ENCODE measurements around the gene CTBS.

Gene CTBS

DNA sequence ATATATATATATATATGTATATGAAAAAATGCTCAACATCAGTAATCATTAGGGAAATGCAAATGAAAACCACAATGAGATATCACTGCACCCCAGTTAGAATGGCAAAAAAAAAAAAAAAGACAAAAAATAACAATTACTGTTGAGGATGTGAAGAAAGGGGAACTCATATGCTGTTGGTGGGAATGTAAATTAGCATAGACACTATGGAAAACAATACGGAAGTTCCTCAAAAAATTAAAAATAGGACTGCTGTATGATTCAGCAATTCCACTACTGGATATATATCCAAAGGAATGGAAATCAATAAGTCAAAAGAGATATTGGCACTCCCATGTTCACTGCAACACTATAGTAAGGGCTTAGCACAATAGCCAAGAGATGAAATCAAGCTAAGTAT lies 41.5 kb upstream of the CTBS start:
- ChIA-PET CTCF (no interaction called here), POLR2A (ENCODE audit: low non-redundant PET) (no interaction called here)
- H3K27ac ChIP-seq, result no peak overlapping the region
- no peak for DNase-seq (ENCODE audit: low spot score)
- TF ChIP-seq, protein P1, sequence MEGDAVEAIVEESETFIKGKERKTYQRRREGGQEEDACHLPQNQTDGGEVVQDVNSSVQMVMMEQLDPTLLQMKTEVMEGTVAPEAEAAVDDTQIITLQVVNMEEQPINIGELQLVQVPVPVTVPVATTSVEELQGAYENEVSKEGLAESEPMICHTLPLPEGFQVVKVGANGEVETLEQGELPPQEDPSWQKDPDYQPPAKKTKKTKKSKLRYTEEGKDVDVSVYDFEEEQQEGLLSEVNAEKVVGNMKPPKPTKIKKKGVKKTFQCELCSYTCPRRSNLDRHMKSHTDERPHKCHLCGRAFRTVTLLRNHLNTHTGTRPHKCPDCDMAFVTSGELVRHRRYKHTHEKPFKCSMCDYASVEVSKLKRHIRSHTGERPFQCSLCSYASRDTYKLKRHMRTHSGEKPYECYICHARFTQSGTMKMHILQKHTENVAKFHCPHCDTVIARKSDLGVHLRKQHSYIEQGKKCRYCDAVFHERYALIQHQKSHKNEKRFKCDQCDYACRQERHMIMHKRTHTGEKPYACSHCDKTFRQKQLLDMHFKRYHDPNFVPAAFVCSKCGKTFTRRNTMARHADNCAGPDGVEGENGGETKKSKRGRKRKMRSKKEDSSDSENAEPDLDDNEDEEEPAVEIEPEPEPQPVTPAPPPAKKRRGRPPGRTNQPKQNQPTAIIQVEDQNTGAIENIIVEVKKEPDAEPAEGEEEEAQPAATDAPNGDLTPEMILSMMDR (conservative IDR thresholded peaks at IDR 0.05; ENCODE audit: low read depth), result no peak

GRCh38 chr1:84613887-84614286 lies 39.6 kb upstream of the CTBS start:
- ChIA-PET POLR2A (ENCODE audit: low non-redundant PET) (no interaction called here), CTCF (interaction anchor here (0.6 kb wide), 1 partner anchor 649 kb away, joined by 3 read pairs; no protein-coding TSS in a partner anchor)
- H3K27ac ChIP-seq, result no peak overlapping the region
- TF ChIP-seq, protein P1 (conservative IDR thresholded peaks at IDR 0.05; ENCODE audit: low read depth), result no peak
- DNase-seq (ENCODE audit: low spot score), result no peak

DNA sequence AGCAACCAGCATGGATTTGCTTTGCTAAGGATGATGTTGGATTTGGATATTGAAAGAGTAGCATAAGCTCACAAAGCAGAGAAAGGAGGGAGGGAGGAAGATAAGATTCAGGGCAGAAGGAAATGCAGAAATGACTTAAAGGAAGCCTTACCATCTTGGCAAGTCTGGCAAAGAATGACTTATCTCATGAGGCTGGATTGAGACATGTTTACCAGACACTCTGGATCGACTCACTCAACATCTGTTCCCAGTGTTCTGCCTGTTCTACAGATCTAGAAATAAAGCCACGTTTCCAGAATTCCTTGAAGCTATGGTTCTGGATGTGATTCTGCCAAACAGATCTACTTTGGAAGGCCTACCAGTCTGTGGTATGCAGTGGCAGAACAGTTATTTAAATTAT lies 38.8 kb upstream of the CTBS start:
- TF ChIP-seq, protein P1 (conservative IDR thresholded peaks at IDR 0.05; ENCODE audit: low read depth), result no peak
- H3K27ac ChIP-seq, result no peak overlapping the region
- POLR2A ChIA-PET (ENCODE audit: low non-redundant PET), result no interaction called here
- no peak for DNase-seq (ENCODE audit: low spot score)
- CTCF ChIA-PET, result interaction anchor here (0.6 kb wide), 1 partner anchor 8 kb away, joined by 3 read pairs; no protein-coding TSS in a partner anchor

- DNase-seq (ENCODE audit: low spot score), result no peak
- TF ChIP-seq, protein P1 (conservative IDR thresholded peaks at IDR 0.05; ENCODE audit: low read depth), result no peak
- no peak overlapping the region for H3K27ac ChIP-seq
- POLR2A ChIA-PET (ENCODE audit: low non-redundant PET), result no interaction called here
- CTCF ChIA-PET, result interaction anchor here (0.6 kb wide), 2 partner anchors 102 to 333 kb away, joined by 3 to 4 read pairs; no protein-coding TSS in a partner anchor
Observed at GRCh38 chr1:84611796-84612195, 37.6 kb upstream of the CTBS start.

GRCh38 chr1:84611091-84611490 lies 36.9 kb upstream of the CTBS start:
- POLR2A ChIA-PET (ENCODE audit: low non-redundant PET), result interaction anchor here (1.0 kb wide), 1 partner anchor 105 kb away, joined by 3 read pairs; the partner anchor contains the start of gene SPATA1
- no peak overlapping the region for H3K27ac ChIP-seq
- TF ChIP-seq, protein P1 (conservative IDR thresholded peaks at IDR 0.05; ENCODE audit: low read depth), result no peak
- DNase-seq (ENCODE audit: low spot score), result no peak
- CTCF ChIA-PET, result interaction anchor here (0.6 kb wide), 2 partner anchors 101 to 321 kb away, joined by 3 to 4 read pairs; no protein-coding TSS in a partner anchor

DNA sequence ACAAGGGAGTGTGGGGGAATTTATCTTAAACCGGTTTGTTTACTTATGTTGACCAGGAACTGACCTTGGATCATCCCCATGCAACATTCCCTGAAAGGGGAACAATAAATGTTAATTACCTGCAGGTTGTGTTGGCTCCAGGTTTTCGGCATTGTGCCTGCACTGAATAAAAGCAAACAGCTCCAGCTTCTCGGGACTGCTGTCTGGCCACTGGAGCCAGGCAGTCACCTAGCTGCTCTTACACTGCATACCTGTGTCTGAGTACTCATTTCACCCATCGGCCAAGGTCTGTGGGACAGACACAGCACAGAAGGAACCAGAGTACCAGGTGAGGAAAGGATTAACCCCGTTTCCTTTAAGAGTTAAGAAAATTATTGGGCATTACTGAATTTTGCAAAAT lies 32.7 kb upstream of the CTBS start:
- ChIA-PET CTCF (interaction anchor here (0.7 to 1.0 kb wide), 2 partner anchors 147 to 466 kb away, joined by 4 read pairs; no protein-coding TSS in a partner anchor), POLR2A (ENCODE audit: low non-redundant PET) (no interaction called here)
- DNase-seq (ENCODE audit: low spot score), result no peak
- H3K27ac ChIP-seq, result no peak overlapping the region
- TF ChIP-seq, protein P1 (conservative IDR thresholded peaks at IDR 0.05; ENCODE audit: low read depth), result no peak
